Astrocyte of the spinal cord (primary cell): ENCODE measurements around the gene TMPRSS3.

Experiments used
- DNase-seq: peaks from one replicate; pipeline ENCODE4 v3.0.0; 2011; ENCODE audit warnings: low read depth, low spot score
- H3K4me3 ChIP-seq: 2 replicates; pipeline ENCODE4 v1.5.1; 2011; ENCODE audit warnings: low read depth, mild to moderate bottlenecking, low read length, moderate library complexity
- in situ Hi-C: cut with HindIII; loops from 2 replicates; pipeline ENCODE4 v1.10.0; 2017; ENCODE audit warnings: low sequenced_read_pairs
- TF ChIP-seq, protein P1 (sequence below): IDR thresholded peaks from 2 replicates; pipeline ENCODE4 v1.5.1; 2012; ENCODE audit warnings: low read depth, mild to moderate bottlenecking, low read length, inconsistent platforms

The TMPRSS3 gene

DNA sequence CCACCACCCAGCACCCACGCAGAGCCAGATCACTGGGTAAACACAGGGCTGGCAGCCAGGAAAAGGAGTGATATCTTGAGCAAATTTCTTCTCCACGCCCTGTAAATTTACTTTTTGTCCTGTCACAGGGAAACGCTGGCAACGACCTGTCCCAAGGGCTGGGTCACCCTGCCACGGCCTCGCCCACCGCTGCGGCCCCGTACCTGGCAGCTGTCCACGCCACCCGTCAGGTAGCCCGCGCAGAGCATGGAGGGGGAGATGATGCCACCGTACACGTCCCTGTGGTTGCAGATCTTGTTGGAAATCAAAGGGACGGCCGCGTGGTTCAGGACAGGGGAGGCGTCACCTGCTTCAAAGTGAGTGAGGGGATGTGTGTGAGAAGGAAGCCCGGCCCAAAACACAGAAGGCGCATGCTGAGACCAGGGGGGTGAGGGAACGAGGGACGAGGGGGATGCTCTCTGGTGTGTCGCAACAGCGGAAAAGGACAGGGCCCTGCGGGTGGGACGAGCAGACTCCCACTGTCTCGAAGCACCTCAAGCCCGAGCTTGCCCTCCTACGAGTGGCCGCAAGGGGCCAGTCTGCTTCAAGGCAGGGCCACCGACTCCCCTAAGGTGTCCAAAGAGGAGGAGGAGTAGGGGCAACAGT, 19.4 kb downstream of the TMPRSS3 start:
- in situ Hi-C loops: no loop called here

GRCh38 chr21:42375966-42376337, 19.9 kb downstream of the TMPRSS3 start:
- TF ChIP-seq, protein P1, sequence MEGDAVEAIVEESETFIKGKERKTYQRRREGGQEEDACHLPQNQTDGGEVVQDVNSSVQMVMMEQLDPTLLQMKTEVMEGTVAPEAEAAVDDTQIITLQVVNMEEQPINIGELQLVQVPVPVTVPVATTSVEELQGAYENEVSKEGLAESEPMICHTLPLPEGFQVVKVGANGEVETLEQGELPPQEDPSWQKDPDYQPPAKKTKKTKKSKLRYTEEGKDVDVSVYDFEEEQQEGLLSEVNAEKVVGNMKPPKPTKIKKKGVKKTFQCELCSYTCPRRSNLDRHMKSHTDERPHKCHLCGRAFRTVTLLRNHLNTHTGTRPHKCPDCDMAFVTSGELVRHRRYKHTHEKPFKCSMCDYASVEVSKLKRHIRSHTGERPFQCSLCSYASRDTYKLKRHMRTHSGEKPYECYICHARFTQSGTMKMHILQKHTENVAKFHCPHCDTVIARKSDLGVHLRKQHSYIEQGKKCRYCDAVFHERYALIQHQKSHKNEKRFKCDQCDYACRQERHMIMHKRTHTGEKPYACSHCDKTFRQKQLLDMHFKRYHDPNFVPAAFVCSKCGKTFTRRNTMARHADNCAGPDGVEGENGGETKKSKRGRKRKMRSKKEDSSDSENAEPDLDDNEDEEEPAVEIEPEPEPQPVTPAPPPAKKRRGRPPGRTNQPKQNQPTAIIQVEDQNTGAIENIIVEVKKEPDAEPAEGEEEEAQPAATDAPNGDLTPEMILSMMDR: no peak
- no peak for DNase-seq
- no peak overlapping the region for H3K4me3 ChIP-seq
- in situ Hi-C loops: no loop called here

More for the DNA sequence above, 19.4 kb downstream of the TMPRSS3 start:
- no peak overlapping the region for H3K4me3 ChIP-seq
- no peak for DNase-seq
- TF ChIP-seq, protein P1: no peak

DNA sequence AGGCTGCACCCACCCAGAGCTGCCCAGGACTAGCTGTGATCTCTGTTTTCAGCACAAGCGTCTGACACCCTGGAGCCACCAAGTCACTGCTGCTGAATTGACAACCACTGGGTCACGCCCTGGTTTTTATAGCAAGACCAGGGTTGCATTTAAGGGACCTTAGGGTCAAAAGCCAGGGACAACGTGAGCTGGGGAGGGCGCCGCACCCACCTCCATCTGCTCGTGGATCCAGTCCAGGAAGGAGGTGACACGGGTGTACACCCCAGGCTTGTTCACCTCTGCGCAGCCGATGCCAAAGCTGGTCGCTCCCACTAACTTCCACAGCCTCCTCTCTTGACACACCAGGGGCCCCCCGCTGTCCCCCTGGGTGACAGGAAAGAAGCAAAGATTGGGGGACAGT, 20.3 kb downstream of the TMPRSS3 start:
- in situ Hi-C loops: no loop called here
- H3K4me3 ChIP-seq: no peak overlapping the region
- TF ChIP-seq, protein P1: no peak
- DNase-seq: no peak

GRCh38 chr21:42374864-42375499, 20.9 kb downstream of the TMPRSS3 start:
- DNase-seq: no peak
- no peak overlapping the region for H3K4me3 ChIP-seq
- TF ChIP-seq, protein P1: no peak
- in situ Hi-C loops: no loop called here

DNA sequence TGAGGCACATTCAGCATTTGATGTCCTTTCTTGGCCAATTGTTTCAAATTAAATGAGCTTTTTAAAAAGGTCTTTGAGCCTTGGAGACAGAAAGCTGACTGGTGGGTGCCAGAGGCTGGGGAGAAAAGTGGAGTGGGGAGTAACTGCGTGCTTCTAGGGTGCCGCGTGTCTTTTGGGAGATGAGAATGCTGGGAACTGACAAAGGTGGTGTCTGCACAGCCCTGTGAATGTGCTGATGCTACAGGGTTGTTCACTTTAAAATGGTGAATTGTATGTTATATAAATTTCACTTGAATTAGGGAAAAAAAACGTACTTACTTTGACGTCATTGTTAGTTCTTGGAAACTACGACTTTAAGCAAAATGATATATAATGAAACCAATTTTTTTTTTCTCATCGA, 21.4 kb downstream of the TMPRSS3 start:
- H3K4me3 ChIP-seq: no peak overlapping the region
- in situ Hi-C loops: no loop called here
- TF ChIP-seq, protein P1: no peak
- no peak for DNase-seq

GRCh38 chr21:42373908-42374455, 21.9 kb downstream of the TMPRSS3 start:
- no peak overlapping the region for H3K4me3 ChIP-seq
- DNase-seq: no peak
- in situ Hi-C loops: no loop called here
- TF ChIP-seq, protein P1: no peak
